ENCODE data around the gene SLC29A4. TPM values are rescaled to one million over a fixed set of nuclear protein-coding genes. Genes with fewer than 3 reads are reported as not detected.

Gene SLC29A4
- total and polyA plus RNA-seq, 2 of the 8 experiments (the other 6 are each of a cell fraction or from before 2014, with no cell fraction given): 6.9 to 15.1 TPM

DNA sequence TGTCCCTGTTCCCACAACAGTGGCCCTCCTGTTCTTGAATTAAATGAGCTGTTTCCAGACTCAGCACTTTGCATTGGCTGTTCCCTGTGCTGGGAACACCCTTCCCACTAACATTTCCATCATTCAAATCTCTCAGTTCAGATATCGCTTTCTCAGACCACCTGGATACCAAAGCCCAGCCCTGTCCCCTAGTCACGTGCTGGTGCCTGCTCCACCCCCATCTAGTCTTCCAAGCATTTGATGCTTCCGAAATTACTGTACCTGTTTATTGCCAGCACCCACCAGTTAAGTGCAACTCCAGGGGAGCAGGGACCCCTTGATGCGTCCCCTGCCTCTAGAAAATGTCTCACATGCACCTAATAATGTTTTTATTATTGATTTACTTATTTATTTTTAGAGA, 3.0 kb upstream of the SLC29A4 start:
- POLR2A ChIA-PET (ENCODE audit: partially characterized antibody): no interaction called here
- DNase-seq (ENCODE audit: low read depth in 1 of 2, low spot score in 2 of 2) (no peak), FAIRE-seq (no peak)
- H2BK5ac ChIP-seq (ENCODE audit: low read depth, low read length): no peak overlapping the region
- no peak overlapping the region for H3K56ac ChIP-seq (replicated peaks; ENCODE audit: insufficient read length, low read depth, low read length)
- no peak overlapping the region for H3K23ac ChIP-seq (ENCODE audit: insufficient read length)
- no peak overlapping the region for H3K27ac ChIP-seq (ENCODE audit: low read depth, low read length)
- H3K4me2 ChIP-seq (ENCODE audit: insufficient read depth in 1 of 2, low read depth in 2 of 2, low read length in 2 of 2): no peak overlapping the region
- H2AK5ac ChIP-seq (ENCODE audit: low read depth, low read length): no peak overlapping the region
- H2BK20ac ChIP-seq (ENCODE audit: low read length): no peak overlapping the region
- no peak overlapping the region for H2BK15ac ChIP-seq (ENCODE audit: low read length)
- no peaks in the 10 kb centered on the region for H3K79me2 ChIP-seq (ENCODE audit: control insufficient read depth in 1 of 2, insufficient read depth in 2 of 2, low read length in 2 of 2)
- no peaks in the 10 kb centered on the region for H3K9me3 ChIP-seq (ENCODE audit: insufficient read depth in 2 of 2, low read depth in 1 of 2, low read length in 1 of 2)
- no peak overlapping the region for H4K91ac ChIP-seq (replicated peaks; ENCODE audit: insufficient read length, low read length)
- H4K20me1 ChIP-seq (replicated peaks in 1 of 2; ENCODE audit: control insufficient read depth in 1 of 2, insufficient read depth in 2 of 2, low read length in 2 of 2): peaks cover 0 to under 1% of the 10 kb centered on the region in 2 experiments
- H3K4me3 ChIP-seq (ENCODE audit: extremely low read depth in 1 of 4, insufficient read depth in 2 of 4, low read depth in 3 of 4, low read length in 4 of 4): no peak overlapping the region
- H3K9ac ChIP-seq (replicated peaks in 1 of 4; ENCODE audit: extremely low read depth in 1 of 4, low read depth in 3 of 4, low read length in 3 of 4): no peak overlapping the region
- H3K79me1 ChIP-seq (ENCODE audit: low read depth, low read length): no peaks in the 10 kb centered on the region
- H4K8ac ChIP-seq (ENCODE audit: extremely low read depth, insufficient read depth, low read length): no peak overlapping the region
- H3K27me3 ChIP-seq (replicated peaks in 1 of 4; ENCODE audit: control insufficient read depth in 3 of 4, extremely low read depth in 1 of 4, insufficient read depth in 3 of 4, low read length in 3 of 4): peaks cover 0 to 15% (median 10%) of the 10 kb centered on the region in 4 experiments; a peak in 6 of 7 replicates
- H3K14ac ChIP-seq (ENCODE audit: insufficient read length): no peak overlapping the region
- H3K4ac ChIP-seq (replicated peaks; ENCODE audit: insufficient read length, low read depth, low read length): no peak overlapping the region
- no peak overlapping the region for H2BK12ac ChIP-seq (ENCODE audit: low read depth, low read length)
- H4K5ac ChIP-seq (ENCODE audit: insufficient read length, low read depth, low read length): no peak overlapping the region
- H3K23me2 ChIP-seq (ENCODE audit: low read depth, low read length): peaks cover 5% of the 10 kb centered on the region; the same call in 1 of the 2 replicates
- H2BK120ac ChIP-seq (replicated peaks; ENCODE audit: low read depth, low read length): no peak overlapping the region
- WGBS, 2 experiments (ENCODE audit: extremely low coverage in 1 of 2, insufficient coverage in 1 of 2, insufficient read length in 1 of 2, insufficient replicate concordance in 2 of 2, low coverage in 1 of 2, low lambda C conversion rate in 2 of 2, missing lambda C conversion rate in 1 of 2): 87% methylated on average over 4 of the region's 4 CpGs; no CpG with 5 or more reads in 1 of the 2 experiments
- no peak overlapping the region for H2AFZ ChIP-seq (ENCODE audit: low read length)
- H3K4me1 ChIP-seq (replicated peaks in 1 of 4; ENCODE audit: control insufficient read depth in 3 of 4, insufficient read depth in 4 of 4, low read length in 3 of 4): peaks cover 0 to 3% (median 2%) of the 10 kb centered on the region in 4 experiments; a peak in 5 of 7 replicates
- CTCF ChIA-PET (ENCODE audit: partially characterized antibody): interaction anchor here (0.9 to 1.2 kb wide), 2 partner anchors 16 to 42 kb away, joined by 3 to 4 read pairs; no protein-coding TSS in a partner anchor
- H3K18ac ChIP-seq (ENCODE audit: extremely low read depth, low read length): no peak overlapping the region
- H3K36me3 ChIP-seq (ENCODE audit: control insufficient read depth in 2 of 4, insufficient read depth in 4 of 4, low read length in 3 of 4): no peaks in the 10 kb centered on the region
